B cell (primary cell): Measurements from ENCODE around the gene STRA8.

Source experiments
- CTCF ChIP-seq: fragments of 200-600 bp; IDR thresholded peaks from one replicate; pipeline ENCODE4 v1.8.0; 2022; ENCODE audit warnings: antibody characterized with exemption, mild to moderate bottlenecking
- EZH2 ChIP-seq: IDR thresholded peaks from 2 replicates; pipeline ENCODE4 v1.6.1; 2012; ENCODE audit warnings: borderline replicate concordance, low read depth, mild to moderate bottlenecking, moderate library complexity, low read length; ENCODE audit not compliant: insufficient read depth, poor library complexity, severe bottlenecking

- no peak for TF ChIP-seq CTCF
- TF ChIP-seq EZH2, result no peak
Observed at GRCh38 chr7:135253851-135254771, 20.5 kb downstream of the STRA8 start.
